ENCODE data around the gene PDE4B. TPM values are rescaled to one million over a fixed set of nuclear protein-coding genes. Genes with fewer than 3 reads are reported as not detected.

The PDE4B gene
- total and polyA plus RNA-seq, 9 of the 15 experiments (the other 6 are each of a cell fraction or from before 2014, with no cell fraction given) = 0.09 TPM; not detected in 8

DNA sequence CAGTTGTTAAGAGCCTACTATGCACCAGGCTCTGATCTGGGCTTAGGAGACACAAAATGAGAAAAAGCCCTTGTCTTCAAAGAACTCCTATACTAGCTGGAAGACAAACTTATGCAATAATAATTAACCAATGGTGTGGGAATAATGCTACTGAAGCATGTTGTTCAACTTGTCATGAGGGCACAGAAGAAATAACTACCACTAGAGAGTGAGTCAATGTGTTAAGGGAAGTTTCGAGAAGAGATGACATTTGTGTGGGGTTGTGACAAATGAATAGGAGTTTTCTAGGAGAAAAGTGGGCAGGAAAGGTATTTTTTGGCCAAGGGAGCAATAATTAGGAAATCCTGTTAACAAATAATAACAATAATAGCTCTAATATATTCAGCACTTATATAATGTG is 205.0 kb downstream of the PDE4B start:
- DNase-seq (ENCODE audit: extremely low read depth in 1 of 4, low spot score in 3 of 4) (no peak), FAIRE-seq (no peak), ATAC-seq (no peak)
- ChIA-PET CTCF (ENCODE audit: low intra/inter-chr PET ratio) (no interaction called here), POLR2A (no interaction called here)
- Histone ChIP-seq H4K20me1 (replicated peaks; ENCODE audit: control insufficient read depth, insufficient read depth, low read length) (no peaks in the 10 kb centered on the region), H3K9me1 (ENCODE audit: control insufficient read depth, insufficient read depth, low read length) (no peaks in the 10 kb centered on the region), H3K9ac (ENCODE audit: insufficient read depth in 1 of 2, low read depth in 2 of 2, low read length in 2 of 2) (no peak overlapping the region), H3K27me3 (ENCODE audit: control insufficient read depth in 2 of 2, insufficient read depth in 2 of 2, low read length in 2 of 2) (no peaks in the 10 kb centered on the region; a peak in 1 of 5 replicates), H2AFZ (ENCODE audit: low read depth, low read length) (no peak overlapping the region), H3K4me3 (no peak overlapping the region), H3K79me2 (ENCODE audit: control insufficient read depth, insufficient read depth, low read length) (no peaks in the 10 kb centered on the region), H3K4me2 (ENCODE audit: insufficient read depth, low read length) (no peak overlapping the region), H3K36me3 (ENCODE audit: control insufficient read depth, insufficient read depth, low read length) (no peaks in the 10 kb centered on the region), H3K9me3 (replicated peaks; ENCODE audit: control insufficient read depth, insufficient read depth, low read depth, low read length) (no peaks in the 10 kb centered on the region), H3K27ac (ENCODE audit: extremely low read depth, low read depth, low read length) (no peak overlapping the region), H3K4me1 (replicated peaks in 1 of 2; ENCODE audit: control insufficient read depth in 2 of 2, insufficient read depth in 2 of 2, low read length in 2 of 2) (no peaks in the 10 kb centered on the region)
- WGBS (ENCODE audit: insufficient coverage, low coverage, missing lambda C conversion rate) = 0% methylated on average over 1 of the region's 1 CpG
- no TSS peak for BruUV-seq (replicated peaks)
- no peak for TF ChIP-seq NELFE (IDR thresholded peaks at IDR 0.05; ENCODE audit: insufficient read depth, insufficient read length)
- no peak for TF ChIP-seq YY1 (IDR thresholded peaks at IDR 0.05; ENCODE audit: borderline replicate concordance in 1 of 3, control insufficient read depth in 1 of 3, extremely low read depth in 1 of 3, insufficient read depth in 3 of 3, insufficient read length in 1 of 3, insufficient replicate concordance in 2 of 3, low read depth in 1 of 3, low read length in 2 of 3)
- TF ChIP-seq SAP30 (IDR thresholded peaks at IDR 0.05; ENCODE audit: borderline replicate concordance, insufficient read depth, low read depth, low read length, poor library complexity, severe bottlenecking) = no peak
- no peak for TF ChIP-seq MEIS2 (IDR thresholded peaks at IDR 0.05; ENCODE audit: partially characterized antibody)
- no peak for TF ChIP-seq EHMT2 (IDR thresholded peaks at IDR 0.05)
- no peak for TF ChIP-seq CREM (IDR thresholded peaks at IDR 0.05; ENCODE audit: low read depth)
- TF ChIP-seq RBBP5 (IDR thresholded peaks at IDR 0.05; ENCODE audit: borderline replicate concordance, insufficient read depth, low read length, poor library complexity, severe bottlenecking) = no peak
- TF ChIP-seq, protein P1, sequence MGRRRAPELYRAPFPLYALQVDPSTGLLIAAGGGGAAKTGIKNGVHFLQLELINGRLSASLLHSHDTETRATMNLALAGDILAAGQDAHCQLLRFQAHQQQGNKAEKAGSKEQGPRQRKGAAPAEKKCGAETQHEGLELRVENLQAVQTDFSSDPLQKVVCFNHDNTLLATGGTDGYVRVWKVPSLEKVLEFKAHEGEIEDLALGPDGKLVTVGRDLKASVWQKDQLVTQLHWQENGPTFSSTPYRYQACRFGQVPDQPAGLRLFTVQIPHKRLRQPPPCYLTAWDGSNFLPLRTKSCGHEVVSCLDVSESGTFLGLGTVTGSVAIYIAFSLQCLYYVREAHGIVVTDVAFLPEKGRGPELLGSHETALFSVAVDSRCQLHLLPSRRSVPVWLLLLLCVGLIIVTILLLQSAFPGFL (CRISPR knock-in tag; IDR thresholded peaks at IDR 0.05) = no peak
- TF ChIP-seq CEBPB (tag; IDR thresholded peaks at IDR 0.05) = no peak
- no peak for TF ChIP-seq ZNF184 (CRISPR knock-in tag; IDR thresholded peaks at IDR 0.05)
- TF ChIP-seq SAFB (IDR thresholded peaks at IDR 0.05; ENCODE audit: borderline replicate concordance, low read depth, low read length) = no peak
- no peak for TF ChIP-seq GABPB2 (CRISPR knock-in tag; conservative IDR thresholded peaks at IDR 0.05)
- no peak for TF ChIP-seq KDM2B (CRISPR knock-in tag; IDR thresholded peaks at IDR 0.05)
- no peak for TF ChIP-seq TEAD1 (CRISPR knock-in tag; IDR thresholded peaks at IDR 0.05)
- no peak for TF ChIP-seq HIVEP1 (CRISPR knock-in tag; IDR thresholded peaks at IDR 0.05)
- no peak for TF ChIP-seq ELF1 (tag; IDR thresholded peaks at IDR 0.05)
- no peak for TF ChIP-seq ZNF175 (CRISPR knock-in tag; IDR thresholded peaks at IDR 0.05; ENCODE audit: low read depth)
- TF ChIP-seq ZNF668 (CRISPR knock-in tag; IDR thresholded peaks at IDR 0.05) = no peak
- intact Hi-C loops (cut with micrococcal nuclease) (no loop called here), in situ Hi-C loops (cut with MboI) (no loop called here)
